HG02943 (cell line): ENCODE measurements around the gene QSOX1.

Source experiments
- ATAC-seq: cut with Tn5 transposase; IDR thresholded peaks from one replicate; pipeline ENCODE4 v1.9.1; 2021; ENCODE audit warnings: mild to moderate bottlenecking, low read depth, moderate library complexity; ENCODE audit not compliant: unreplicated experiment

QSOX1 gene

GRCh38 chr1:180206581-180206980 lies 51.9 kb downstream of the QSOX1 start:
- ATAC-seq: no peak

GRCh38 chr1:180208264-180208663 lies 53.6 kb downstream of the QSOX1 start:
- no peak for ATAC-seq

GRCh38 chr1:180210008-180210620 lies 55.4 kb downstream of the QSOX1 start:
- no peak for ATAC-seq

DNA sequence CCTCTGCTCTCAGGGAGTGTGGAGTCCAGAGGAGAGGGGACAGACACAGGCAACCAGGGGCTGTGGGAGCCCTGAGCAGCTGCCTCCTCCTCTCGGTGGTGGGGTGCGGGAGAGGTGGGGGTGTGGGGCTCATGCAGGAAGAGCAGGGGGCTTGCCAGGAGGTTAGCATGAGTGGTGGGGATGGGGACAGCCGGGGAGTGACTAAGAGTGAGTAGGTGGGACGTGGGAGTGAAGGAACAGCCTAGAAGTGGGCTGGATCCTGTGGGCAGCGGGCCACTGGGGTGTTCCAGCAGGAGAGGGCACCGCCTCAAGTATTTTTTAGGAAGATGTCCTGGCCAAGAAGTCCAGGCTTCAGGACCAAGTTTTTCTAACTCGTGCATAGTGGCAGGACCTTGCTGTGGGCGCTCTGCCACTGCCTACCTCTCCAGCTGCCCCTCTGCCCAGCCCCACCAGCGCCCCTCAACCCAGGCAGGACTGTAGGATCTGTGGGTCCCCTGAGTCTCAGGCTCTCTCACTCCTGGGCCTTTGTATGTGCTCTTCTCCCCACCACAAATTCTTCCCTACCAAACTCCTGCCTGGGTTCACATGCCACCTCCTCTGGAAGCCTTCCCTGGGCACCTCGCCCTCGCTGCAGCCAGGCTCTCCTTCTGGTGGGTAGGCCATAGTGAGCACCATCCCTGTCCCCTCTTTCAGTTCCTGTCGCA lies 56.6 kb downstream of the QSOX1 start:
- ATAC-seq: no peak

DNA sequence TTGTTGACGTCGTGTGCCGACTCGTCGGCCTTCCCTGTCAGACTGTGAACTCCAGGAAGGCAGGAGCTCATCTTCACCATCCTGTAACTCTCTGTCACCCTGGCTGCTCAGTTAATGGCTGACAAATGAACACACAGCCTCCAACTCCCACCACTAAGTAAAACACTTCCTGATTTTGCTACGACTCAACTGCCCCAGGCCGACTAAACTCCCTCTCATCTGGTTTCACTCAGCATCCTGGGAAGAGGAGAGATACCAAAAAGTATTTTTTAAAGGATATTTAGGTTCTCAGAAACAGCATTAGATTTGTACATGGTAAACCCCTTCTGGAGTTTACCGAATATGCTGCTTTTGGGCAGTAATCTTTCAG lies 57.2 kb downstream of the QSOX1 start:
- ATAC-seq: no peak

DNA sequence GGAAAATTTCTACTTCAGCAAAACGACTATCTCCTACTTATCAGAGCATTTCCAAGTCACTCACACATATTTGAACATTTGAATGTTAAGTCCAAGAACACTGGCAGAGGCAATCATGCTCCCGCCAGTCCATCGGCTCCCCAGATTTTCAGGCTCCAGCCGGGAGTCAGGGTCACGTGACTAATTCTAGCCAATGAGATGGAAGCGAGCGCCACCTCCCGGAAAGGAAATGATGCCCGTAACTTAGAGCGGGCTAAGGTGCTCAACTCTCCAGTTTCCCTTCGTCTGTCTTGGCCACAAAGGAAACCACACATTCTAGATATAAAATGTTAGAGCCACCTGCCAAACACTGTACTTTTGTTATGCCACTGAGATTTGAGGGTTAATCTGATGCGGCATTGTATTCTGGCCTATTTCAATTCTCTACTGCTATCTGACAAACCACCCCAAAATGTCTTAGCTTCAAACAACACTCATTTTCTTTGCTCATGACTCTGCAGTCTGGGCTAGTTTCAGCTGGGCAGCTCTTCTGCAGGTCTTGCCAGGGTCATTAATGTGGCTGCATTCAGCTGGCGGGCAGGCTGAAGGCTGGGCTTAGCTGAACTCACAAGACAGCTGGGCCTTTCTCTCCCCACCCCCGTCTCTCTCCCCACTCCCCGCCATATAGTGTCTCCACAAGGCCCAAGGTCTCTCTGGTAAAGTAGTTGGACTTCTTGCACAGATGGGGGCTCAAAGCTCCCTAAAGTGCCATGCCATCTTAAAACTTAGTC lies 58.9 kb downstream of the QSOX1 start:
- ATAC-seq: no peak

DNA sequence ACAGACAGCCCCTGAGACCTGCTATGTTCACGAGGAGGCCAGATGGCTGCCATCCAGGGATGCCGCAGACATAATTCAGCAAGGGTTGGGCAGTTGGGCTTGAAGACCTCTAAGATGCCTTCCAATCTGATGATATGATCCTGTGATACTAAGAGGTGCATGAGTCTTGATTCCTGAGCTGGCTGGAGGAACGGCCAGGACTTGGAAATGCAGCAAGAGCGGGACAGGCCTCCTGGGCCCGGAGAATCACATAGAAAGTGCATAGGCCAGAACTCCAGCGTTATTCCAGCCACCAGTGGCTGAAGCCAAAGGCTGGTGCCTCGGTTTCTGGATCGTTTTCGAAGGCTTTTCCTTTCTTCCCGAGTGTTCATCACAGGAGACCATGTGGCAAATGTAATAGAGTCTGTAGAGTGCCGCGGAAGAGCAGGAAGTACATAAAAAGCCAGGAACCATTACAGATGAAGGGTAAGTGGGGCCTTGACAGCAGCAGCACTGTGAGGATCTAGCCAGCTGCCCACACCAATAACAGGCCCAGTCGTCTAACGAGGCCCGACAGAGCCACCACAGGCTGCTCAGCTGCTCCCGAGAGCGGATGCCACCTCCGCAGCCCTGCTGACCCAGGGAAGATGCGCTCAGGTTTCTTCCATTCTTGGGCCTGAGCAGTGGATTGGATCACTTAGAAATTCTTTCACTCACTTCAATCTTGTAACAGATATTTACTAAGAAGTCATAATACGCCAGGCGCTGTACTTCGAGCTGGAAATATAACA lies 61.4 kb downstream of the QSOX1 start:
- no peak for ATAC-seq

GRCh38 chr1:180217006-180217405 lies 62.3 kb downstream of the QSOX1 start:
- no peak for ATAC-seq

DNA sequence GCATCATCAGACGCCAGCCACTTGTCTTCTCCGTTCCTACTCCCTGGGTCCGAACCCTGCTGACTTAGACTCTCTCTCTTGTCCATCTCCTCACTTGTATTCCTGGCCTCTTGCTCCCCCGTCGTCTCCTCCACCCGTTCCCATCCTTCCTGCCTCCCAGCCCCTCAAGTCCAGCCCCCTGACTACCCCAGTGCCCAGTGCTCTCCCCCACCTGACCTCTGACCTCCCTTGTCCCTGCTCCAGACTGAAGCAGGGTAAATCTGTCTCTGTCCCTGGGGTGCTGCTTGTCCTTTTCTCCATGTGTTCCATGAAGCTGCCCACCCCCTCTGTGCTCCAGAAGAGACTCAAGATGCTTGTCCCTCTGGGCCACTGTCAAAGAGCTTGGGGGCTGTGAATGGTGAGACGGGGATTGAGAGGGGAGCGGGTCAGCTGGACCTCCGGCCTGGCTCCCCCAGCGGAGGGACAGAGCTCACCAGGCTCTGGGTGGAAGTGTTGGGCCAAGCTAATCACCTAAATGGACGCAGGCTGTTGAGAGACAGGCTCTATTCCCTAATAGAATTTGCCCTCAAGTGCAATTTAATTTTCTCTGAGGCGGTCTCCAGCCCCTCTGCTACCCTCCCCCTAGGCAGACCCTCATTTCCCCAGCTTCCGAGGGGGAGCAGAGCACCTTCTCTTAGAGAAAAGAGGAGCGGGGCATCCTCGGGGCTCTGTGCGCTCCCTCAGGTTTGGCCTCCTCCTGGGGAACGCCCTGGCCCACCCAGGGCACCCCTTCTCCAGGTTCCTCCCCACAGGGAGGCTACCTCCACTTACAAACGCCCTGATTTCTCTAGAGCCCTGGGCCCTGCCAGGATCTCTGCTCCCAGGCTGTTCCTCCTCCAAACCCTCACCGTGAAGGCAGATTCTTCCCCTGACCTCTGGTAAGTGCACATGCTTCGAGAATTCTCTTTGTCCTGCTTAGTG lies 64.4 kb downstream of the QSOX1 start:
- ATAC-seq: no peak

GRCh38 chr1:180219776-180220175 lies 65.1 kb downstream of the QSOX1 start:
- no peak for ATAC-seq

GRCh38 chr1:180221462-180221861 lies 66.8 kb downstream of the QSOX1 start:
- ATAC-seq: no peak

GRCh38 chr1:180224902-180225301 lies 70.2 kb downstream of the QSOX1 start:
- no peak for ATAC-seq

GRCh38 chr1:180225403-180225802 lies 70.7 kb downstream of the QSOX1 start:
- no peak for ATAC-seq

GRCh38 chr1:180227861-180228647 lies 73.4 kb downstream of the QSOX1 start:
- no peak for ATAC-seq

DNA sequence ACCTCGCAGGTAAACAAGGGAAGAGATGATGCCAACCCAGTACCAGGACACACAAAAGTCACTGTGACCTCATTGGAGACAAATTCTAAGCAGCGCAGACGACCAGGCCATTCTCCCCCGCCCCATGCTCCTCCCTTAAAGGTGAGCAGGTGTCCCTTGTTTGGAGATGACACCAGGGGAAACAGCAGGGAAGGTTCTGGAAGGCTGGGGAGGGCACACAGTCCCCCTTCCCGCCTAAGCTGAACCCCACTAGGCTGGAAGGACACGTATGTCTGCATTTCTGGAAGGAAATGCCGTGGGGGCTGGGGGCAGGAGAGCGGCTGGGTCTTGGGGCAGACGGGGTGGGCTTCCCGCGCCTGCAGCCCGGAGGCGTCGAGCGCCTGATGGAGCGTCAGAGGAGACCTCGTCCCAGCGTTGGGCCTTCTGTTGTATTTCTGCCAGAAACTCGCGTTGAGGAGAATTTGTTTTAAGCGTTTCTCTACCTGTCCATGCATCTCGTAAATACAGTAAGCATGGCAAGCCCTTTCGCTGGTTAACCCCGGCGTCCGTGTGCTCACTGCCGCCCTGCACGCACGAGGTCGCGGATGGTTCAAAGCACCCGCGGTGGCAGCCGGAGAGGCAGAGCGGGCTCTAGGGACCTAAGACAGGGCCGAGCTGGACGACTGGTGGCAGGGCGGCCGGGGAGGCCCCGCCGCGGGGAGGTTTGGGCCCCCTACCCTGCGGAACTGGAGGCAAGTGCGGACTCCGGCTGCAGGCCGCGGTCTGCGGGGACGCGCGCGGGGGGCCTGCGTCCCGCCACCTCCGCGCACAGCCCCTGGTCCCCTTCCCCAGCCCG lies 74.2 kb downstream of the QSOX1 start:
- no peak for ATAC-seq

DNA sequence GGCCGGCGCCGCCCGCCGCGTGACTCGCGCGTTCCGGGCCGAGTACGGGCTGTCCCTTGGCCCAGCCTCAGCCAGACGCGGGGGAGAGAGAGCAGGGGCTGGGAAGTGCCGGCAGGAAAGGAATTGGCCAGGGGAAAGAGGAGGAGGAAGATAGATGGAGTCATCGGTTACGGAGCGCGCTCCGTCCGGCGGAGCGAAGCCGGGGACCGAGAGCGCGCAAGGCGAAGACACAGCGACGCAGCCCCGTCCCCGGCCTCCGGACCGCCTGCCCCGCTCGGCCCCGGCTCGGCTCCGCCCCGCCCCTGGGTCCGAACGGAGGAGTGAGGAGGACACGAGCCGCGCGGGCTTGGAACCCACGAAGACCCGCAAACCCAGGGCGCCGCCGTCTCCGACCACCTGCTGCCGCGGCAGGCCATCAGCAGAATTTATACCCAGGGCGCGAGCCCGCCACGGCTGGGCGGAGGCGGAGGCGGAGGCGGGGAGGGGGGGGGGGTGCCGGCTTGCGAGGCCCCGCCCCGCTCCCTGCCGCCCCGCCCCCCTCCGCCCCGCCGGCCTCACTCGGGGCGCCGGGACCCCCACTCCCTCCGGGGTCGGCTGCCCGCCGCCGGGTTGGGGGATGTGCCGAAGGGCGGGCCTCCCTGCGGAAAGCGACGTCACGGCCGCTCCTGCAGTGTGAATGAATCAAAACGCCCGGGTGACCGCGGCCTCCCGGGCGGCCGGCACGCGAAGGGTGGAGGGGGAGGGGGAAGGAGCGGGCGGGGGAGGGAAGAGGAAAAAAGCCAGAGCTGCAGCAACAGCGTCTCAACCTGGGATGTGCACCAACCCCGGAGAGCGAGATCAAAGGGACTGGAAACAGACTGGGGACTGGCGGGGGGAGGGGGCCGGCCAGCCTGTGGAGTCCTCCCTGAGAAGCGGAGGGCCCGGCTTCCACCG lies 75.1 kb downstream of the QSOX1 start, which contains the start of gene LHX4:
TSS of gene LHX4 (plus strand) at position 782 of the 933 bp plus-strand sequence. CDS start 266 bp downstream, outside the sequence.
- no peak for ATAC-seq

DNA sequence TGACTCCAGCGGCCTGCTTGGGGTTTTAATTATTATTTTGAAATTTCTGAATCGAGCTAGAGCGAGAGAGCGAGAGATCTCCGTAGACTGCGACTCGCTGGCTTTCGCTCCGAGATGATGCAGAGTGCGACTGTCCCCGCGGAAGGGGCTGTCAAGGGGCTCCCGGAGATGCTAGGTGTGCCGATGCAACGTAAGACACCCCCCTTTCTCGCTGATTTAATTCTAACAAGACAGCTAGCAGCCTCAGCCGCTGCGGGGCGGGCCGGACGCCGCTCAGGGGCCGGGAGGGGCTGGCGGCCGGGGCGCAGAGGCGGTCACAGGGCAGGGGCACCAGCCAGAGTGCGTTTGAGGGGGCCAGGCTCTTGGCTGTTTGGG lies 75.7 kb downstream of the QSOX1 start:
- no peak for ATAC-seq
